ENCODE results near the gene MUC5AC. TPM values are rescaled to one million over a fixed set of nuclear protein-coding genes. Genes with fewer than 3 reads are reported as not detected.

Gene MUC5AC
- total RNA-seq, 4 donors from 2014 or later, result not detected

- intact Hi-C loops (cut with DNase I), result no loop called here
- no peak overlapping the region for H3K4me3 ChIP-seq (replicated peaks in 1 of 3)
- H3K4me1 ChIP-seq, result peaks cover 0 to 11% of the 10 kb centered on the region in 2 donors
- no peak overlapping the region for H3K27ac ChIP-seq
- no peak for DNase-seq
- 88 to 92% methylated on average over 17 of the region's 17 CpGs for WGBS, 2 donors
- H3K9me3 ChIP-seq, result no peaks in the 10 kb centered on the region
- TF ChIP-seq, protein P1, sequence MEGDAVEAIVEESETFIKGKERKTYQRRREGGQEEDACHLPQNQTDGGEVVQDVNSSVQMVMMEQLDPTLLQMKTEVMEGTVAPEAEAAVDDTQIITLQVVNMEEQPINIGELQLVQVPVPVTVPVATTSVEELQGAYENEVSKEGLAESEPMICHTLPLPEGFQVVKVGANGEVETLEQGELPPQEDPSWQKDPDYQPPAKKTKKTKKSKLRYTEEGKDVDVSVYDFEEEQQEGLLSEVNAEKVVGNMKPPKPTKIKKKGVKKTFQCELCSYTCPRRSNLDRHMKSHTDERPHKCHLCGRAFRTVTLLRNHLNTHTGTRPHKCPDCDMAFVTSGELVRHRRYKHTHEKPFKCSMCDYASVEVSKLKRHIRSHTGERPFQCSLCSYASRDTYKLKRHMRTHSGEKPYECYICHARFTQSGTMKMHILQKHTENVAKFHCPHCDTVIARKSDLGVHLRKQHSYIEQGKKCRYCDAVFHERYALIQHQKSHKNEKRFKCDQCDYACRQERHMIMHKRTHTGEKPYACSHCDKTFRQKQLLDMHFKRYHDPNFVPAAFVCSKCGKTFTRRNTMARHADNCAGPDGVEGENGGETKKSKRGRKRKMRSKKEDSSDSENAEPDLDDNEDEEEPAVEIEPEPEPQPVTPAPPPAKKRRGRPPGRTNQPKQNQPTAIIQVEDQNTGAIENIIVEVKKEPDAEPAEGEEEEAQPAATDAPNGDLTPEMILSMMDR (IDR thresholded peaks at IDR 0.05), result no peak
- no peak for TF ChIP-seq POLR2A (IDR thresholded peaks at IDR 0.05)
- H3K36me3 ChIP-seq, result no peaks in the 10 kb centered on the region
- no peaks in the 10 kb centered on the region for H3K27me3 ChIP-seq
Measured at GRCh38 chr11:1217151-1217550, 59.4 kb downstream of the MUC5AC start.

DNA sequence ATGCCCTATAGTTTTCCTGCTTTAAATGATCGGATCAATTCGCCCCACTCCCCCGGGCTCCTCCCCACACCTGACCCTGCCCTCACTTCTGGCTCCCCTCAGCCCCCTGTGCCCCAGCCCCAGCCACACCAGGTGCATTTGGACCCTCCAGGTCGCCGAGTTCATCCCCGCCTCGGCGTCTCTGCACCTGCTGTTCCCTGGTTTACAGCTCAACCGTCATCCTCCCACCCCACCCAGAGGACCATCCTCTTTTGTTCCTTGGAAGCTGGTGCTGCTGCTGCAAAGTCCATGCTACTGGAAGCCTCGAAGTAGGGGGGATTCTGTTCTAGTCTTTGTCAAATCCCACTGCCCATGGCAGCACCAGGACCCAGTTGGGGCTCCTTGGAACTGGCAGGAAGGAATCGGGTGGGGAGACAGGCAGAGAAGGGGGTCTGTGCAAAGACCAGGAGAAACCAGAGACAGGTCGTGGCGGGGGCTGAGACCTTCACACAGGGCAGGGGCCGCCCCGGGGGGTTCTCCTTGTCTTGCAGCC, 60.6 kb downstream of the MUC5AC start:
- WGBS, 2 donors, result 78% methylated on average over 13 to 15 of the region's 15 CpGs
- intact Hi-C loops (cut with DNase I), result no loop called here

GRCh38 chr11:1218788-1219445, 61.2 kb downstream of the MUC5AC start:
- intact Hi-C loops (cut with DNase I), result no loop called here
- H3K4me3 ChIP-seq (replicated peaks in 1 of 3), result no peak overlapping the region
- no peaks in the 10 kb centered on the region for H3K9me3 ChIP-seq
- WGBS, 2 donors, result 88 to 91% methylated on average over 9 to 15 of the region's 16 CpGs
- no peaks in the 10 kb centered on the region for H3K36me3 ChIP-seq
- DNase-seq, result no peak
- no peak overlapping the region for H3K27ac ChIP-seq
- TF ChIP-seq, protein P1 (IDR thresholded peaks at IDR 0.05), result no peak
- no peak for TF ChIP-seq POLR2A (IDR thresholded peaks at IDR 0.05)
- H3K4me1 ChIP-seq, result peaks cover 0 to 11% of the 10 kb centered on the region in 2 donors
- no peaks in the 10 kb centered on the region for H3K27me3 ChIP-seq

More for the DNA sequence above, 60.6 kb downstream of the MUC5AC start:
- no peak for TF ChIP-seq POLR2A (IDR thresholded peaks at IDR 0.05)
- TF ChIP-seq, protein P1 (IDR thresholded peaks at IDR 0.05), result no peak
- Histone ChIP-seq H3K9me3 (no peaks in the 10 kb centered on the region), H3K36me3 (no peaks in the 10 kb centered on the region), H3K27ac (no peak overlapping the region), H3K27me3 (no peaks in the 10 kb centered on the region), H3K4me3 (replicated peaks in 1 of 3) (no peak overlapping the region), H3K4me1 (peaks cover 0 to 11% of the 10 kb centered on the region in 2 donors)
- no peak for DNase-seq

- intact Hi-C loops (cut with DNase I), result no loop called here
- no peak for DNase-seq
- Histone ChIP-seq H3K9me3 (no peaks in the 10 kb centered on the region), H3K4me3 (replicated peaks in 1 of 3) (no peak overlapping the region), H3K36me3 (no peaks in the 10 kb centered on the region), H3K4me1 (peaks cover 0 to 11% of the 10 kb centered on the region in 2 donors), H3K27me3 (no peaks in the 10 kb centered on the region), H3K27ac (no peak overlapping the region)
- TF ChIP-seq POLR2A (IDR thresholded peaks at IDR 0.05), result no peak
- TF ChIP-seq, protein P1 (IDR thresholded peaks at IDR 0.05), result no peak
- WGBS, 2 donors, result 21 to 90% methylated on average over 2 of the region's 10 CpGs
Measured at GRCh38 chr11:1219446-1219833, 61.7 kb downstream of the MUC5AC start.
